22Rv1 (cell line): ENCODE data around the gene WFDC10B.
"Not testable (repeated sequence)": the region's sequence is repeated elsewhere in the genome, so short reads cannot be mapped to it uniquely, and the experiment has no call there.

ENCODE experiments used
- H3K27ac ChIP-seq: fragments of 450-650 bp; 2 replicates; pipeline ENCODE4 v1.5.1; 2017
- CTCF ChIP-seq: fragments of 450-650 bp; IDR thresholded peaks from 2 replicates; pipeline ENCODE4 v1.5.1; 2017; ENCODE audit warnings: mild to moderate bottlenecking
- ZFX ChIP-seq: fragments of 450-650 bp; IDR thresholded peaks from 2 replicates; pipeline ENCODE4 v1.6.1; 2017; ENCODE audit warnings: antibody characterized with exemption, borderline replicate concordance

Gene WFDC10B

GRCh38 chr20:45646875-45647274, 57.9 kb downstream of the WFDC10B start:
- no peak overlapping the region for H3K27ac ChIP-seq
- no peak for TF ChIP-seq ZFX
- TF ChIP-seq CTCF = no peak

GRCh38 chr20:45645869-45646268, 59.0 kb downstream of the WFDC10B start:
- H3K27ac ChIP-seq = not testable (repeated sequence)

GRCh38 chr20:45641076-45641475, 63.7 kb downstream of the WFDC10B start:
- not testable (repeated sequence) for H3K27ac ChIP-seq

GRCh38 chr20:45639687-45640086, 65.1 kb downstream of the WFDC10B start:
- TF ChIP-seq CTCF (no peak), ZFX (no peak)

GRCh38 chr20:45636513-45636912, 68.3 kb downstream of the WFDC10B start:
- no peak overlapping the region for H3K27ac ChIP-seq
- TF ChIP-seq CTCF = no peak
- TF ChIP-seq ZFX = no peak

More at GRCh38 chr20:45639687-45640086, 65.1 kb downstream of the WFDC10B start:
- H3K27ac ChIP-seq = no peak overlapping the region
